OCI-LY1 (cell line): ENCODE results near the gene VSIG10.
A peak's percentile ranks its signal among the peaks of the same experiment; 100 is the strongest.

Experiments
- H2AFZ ChIP-seq: fragments of 200-600 bp; sonication (generic), shearing (Covaris generic); 2 replicates; pipeline ENCODE4 v1.6.0; 2014; ENCODE audit warnings: antibody characterized with exemption, mild to moderate bottlenecking, low read length
- H3F3A ChIP-seq: fragments of 200-600 bp; sonication (generic), shearing (Covaris generic); 2 replicates; pipeline ENCODE4 v1.6.0; 2014; ENCODE audit warnings: mild to moderate bottlenecking, antibody characterized with exemption, low read length, moderate library complexity; ENCODE audit not compliant: insufficient read depth
- H3K27ac ChIP-seq: fragments of 200-600 bp; sonication (generic); 2 replicates; pipeline ENCODE4 v1.5.1; 2014; ENCODE audit warnings: low read length, mixed run types, mild to moderate bottlenecking, low read depth; ENCODE audit not compliant: poor library complexity, severe bottlenecking
- H3K27me3 ChIP-seq: fragments of 200-600 bp; sonication (generic); 2 replicates; pipeline ENCODE4 v1.6.0; 2014; ENCODE audit warnings: antibody characterized with exemption, mild to moderate bottlenecking, low read length, moderate library complexity; ENCODE audit not compliant: insufficient read depth
- H3K36me3 ChIP-seq: fragments of 200-600 bp; sonication (generic); 2 replicates; pipeline ENCODE4 v1.6.1; 2014; ENCODE audit warnings: mild to moderate bottlenecking, antibody characterized with exemption, low read length, moderate library complexity, mixed read lengths; ENCODE audit not compliant: insufficient read depth
- H3K4me1 ChIP-seq: fragments of 200-600 bp; sonication (generic); 2 replicates; pipeline ENCODE4 v1.5.1; 2014; ENCODE audit warnings: mild to moderate bottlenecking, low read length, moderate library complexity; ENCODE audit not compliant: insufficient read depth, severe bottlenecking
- H3K4me2 ChIP-seq: fragments of 200-600 bp; sonication (generic), shearing (Covaris generic); 2 replicates; pipeline ENCODE4 v1.6.1; 2014; ENCODE audit warnings: low read length
- H3K4me3 ChIP-seq: fragments of 200-600 bp; sonication (generic); 2 replicates; pipeline ENCODE4 v1.5.1; 2014; ENCODE audit warnings: low read length, low read depth, mild to moderate bottlenecking, mixed read lengths; ENCODE audit not compliant: poor library complexity, severe bottlenecking
- H3K79me2 ChIP-seq: fragments of 200-600 bp; shearing (Covaris generic); 2 replicates; pipeline ENCODE4 v1.6.1; 2016; ENCODE audit warnings: mixed run types, low read length, mixed read lengths; ENCODE audit not compliant: insufficient read depth
- H3K9ac ChIP-seq: fragments of 200-600 bp; sonication (generic), shearing (Covaris generic); 2 replicates; pipeline ENCODE4 v1.6.1; 2014; ENCODE audit warnings: mild to moderate bottlenecking, low read length, mixed read lengths
- H3K9me2 ChIP-seq: fragments of 200-600 bp; sonication (generic), shearing (Covaris generic); 2 replicates; pipeline ENCODE4 v1.6.1; 2014; ENCODE audit warnings: low read depth, mild to moderate bottlenecking, low read length, mixed read lengths
- H3K9me3 ChIP-seq: fragments of 200-600 bp; shearing (Covaris generic); 2 replicates; pipeline ENCODE4 v1.6.1; 2014; ENCODE audit warnings: low read length, mixed read lengths
- H4K20me1 ChIP-seq: fragments of 200-600 bp; sonication (generic), shearing (Covaris generic); 2 replicates; pipeline ENCODE4 v1.6.0; 2016; ENCODE audit warnings: mild to moderate bottlenecking, low read length; ENCODE audit not compliant: insufficient read depth
- EZH2 ChIP-seq: fragments of 200-600 bp; sonication (generic), shearing (Covaris generic); IDR thresholded peaks from 2 replicates; pipeline ENCODE4 v1.8.0; 2017; ENCODE audit warnings: borderline replicate concordance, mixed run types, mild to moderate bottlenecking, antibody characterized with exemption, low read length, moderate library complexity, mixed read lengths
- TF ChIP-seq, protein P1 (sequence below): fragments of 200-600 bp; sonication (generic), shearing (Covaris generic); IDR thresholded peaks from 2 replicates; pipeline ENCODE4 v1.5.1; 2017; ENCODE audit warnings: mild to moderate bottlenecking, antibody characterized with exemption, low read length, moderate library complexity, mixed read lengths

The VSIG10 gene

DNA sequence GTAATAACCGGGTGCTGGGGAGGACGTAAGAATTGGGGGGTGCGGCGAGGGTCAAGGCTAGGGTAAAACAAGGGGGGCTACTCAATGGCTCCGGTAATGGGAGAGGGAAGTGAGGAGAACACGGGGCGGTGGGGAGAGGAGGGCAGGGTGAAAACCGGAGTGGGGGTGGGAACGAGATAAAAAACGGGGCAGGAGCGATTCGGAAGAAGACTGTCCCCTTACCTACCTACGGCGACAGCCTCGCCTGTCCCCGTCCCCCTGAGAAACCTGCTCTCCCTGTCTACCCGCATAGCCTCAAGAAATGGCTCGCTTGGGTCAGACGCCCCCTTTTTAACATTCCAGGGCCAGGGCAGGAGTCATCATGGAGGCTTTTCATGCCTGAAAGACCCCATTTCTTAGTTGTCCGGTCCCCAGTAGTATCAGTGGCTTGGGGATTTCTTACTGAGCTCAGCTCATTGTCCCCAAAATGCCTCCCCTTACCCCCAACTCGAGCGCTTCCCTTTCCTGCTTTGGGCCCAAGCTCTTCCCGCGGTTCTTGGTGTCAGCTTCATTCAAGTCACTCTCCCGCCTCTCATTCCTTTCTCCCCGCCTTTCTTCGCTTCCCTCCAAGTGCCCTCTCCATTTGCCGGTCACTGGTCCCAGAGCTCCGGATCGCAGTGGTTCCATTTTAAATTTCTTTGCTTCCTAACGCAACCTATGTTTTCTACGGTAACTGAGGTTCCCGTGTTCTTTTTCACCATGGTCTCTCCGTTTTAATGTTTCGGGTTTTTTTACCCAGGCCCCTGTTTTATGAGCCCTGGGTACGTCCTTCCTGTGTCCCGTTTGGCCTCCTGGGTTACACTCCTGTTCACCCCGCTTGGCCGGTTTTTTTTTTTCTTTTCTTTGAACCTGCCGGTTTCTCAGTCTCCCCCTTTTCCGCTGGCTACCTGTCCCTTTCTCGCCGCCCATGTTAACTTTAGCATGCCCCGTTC lies 41.7 kb downstream of the VSIG10 start:
- Histone ChIP-seq H3F3A (0 out of 2 replicates have a peak, but pooled peaks cover 4% of the 10 kb centered on the region), H3K9ac (peak overlapping the region; percentile 81), H3K9me3 (no peaks in the 10 kb centered on the region), H3K9me2 (no peaks in the 10 kb centered on the region), H3K36me3 (no peaks in the 10 kb centered on the region), H3K27me3 (peaks cover 4% of the 10 kb centered on the region; the same call in 1 of the 2 replicates), H3K4me2 (peak overlapping the region; percentile 86), H3K4me3 (peak overlapping the region; percentile 80), H2AFZ (no peak overlapping the region; the same call in 1 of the 2 replicates), H3K79me2 (no peaks in the 10 kb centered on the region), H4K20me1 (no peaks in the 10 kb centered on the region), H3K27ac (no peak overlapping the region), H3K4me1 (peaks cover 20% of the 10 kb centered on the region)
- TF ChIP-seq, protein P1, sequence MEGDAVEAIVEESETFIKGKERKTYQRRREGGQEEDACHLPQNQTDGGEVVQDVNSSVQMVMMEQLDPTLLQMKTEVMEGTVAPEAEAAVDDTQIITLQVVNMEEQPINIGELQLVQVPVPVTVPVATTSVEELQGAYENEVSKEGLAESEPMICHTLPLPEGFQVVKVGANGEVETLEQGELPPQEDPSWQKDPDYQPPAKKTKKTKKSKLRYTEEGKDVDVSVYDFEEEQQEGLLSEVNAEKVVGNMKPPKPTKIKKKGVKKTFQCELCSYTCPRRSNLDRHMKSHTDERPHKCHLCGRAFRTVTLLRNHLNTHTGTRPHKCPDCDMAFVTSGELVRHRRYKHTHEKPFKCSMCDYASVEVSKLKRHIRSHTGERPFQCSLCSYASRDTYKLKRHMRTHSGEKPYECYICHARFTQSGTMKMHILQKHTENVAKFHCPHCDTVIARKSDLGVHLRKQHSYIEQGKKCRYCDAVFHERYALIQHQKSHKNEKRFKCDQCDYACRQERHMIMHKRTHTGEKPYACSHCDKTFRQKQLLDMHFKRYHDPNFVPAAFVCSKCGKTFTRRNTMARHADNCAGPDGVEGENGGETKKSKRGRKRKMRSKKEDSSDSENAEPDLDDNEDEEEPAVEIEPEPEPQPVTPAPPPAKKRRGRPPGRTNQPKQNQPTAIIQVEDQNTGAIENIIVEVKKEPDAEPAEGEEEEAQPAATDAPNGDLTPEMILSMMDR = no peak
- no peak for TF ChIP-seq EZH2

DNA sequence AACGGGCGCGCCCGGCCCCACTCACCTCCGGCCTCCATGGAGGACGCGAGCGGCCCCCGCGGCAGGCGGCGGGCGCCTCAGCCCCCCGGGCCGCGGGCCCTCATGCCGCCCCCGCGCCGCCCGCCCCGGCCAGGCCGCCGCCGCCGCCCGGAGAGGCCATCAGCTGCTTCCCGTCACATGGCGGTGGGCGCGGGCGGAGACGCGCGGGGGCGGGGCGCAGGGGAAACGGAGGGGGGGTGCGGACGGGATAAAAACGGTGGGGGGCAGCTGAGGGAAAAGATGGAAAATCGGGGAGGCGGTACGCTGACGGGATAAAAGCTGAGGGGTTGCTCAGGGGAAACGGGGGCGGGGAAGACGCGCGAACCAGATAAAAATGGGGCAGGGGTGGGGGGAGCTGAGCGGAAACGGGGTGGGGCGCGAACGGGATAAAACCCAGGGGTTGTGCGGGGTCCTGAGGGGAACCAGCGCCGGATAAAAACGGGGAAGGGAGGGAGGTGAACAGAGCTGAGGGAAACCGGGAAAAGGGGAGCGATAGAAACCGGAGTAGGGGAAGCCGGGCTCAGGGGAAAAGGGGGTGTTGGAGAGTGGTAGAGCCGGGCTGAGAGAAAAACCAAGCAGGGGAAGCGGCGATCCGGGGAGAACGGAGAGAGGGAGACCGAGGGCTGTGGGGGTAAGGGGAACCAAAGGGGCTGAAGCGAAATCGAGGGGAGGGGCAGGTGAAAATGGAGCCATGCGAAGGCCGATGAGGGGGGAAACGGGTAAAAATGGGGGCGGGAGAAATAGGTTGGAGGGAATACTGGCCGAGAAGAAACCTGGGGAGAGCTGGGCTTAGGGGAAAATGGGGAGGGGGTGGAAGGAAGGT lies 42.6 kb downstream of the VSIG10 start, which contains the start of gene WSB2:
TSS of gene WSB2 (minus strand) at position 169 of the 862 bp plus-strand sequence. CDS start at position 38, 131 bp downstream.
- Histone ChIP-seq H3K36me3 (no peaks in the 10 kb centered on the region), H3K79me2 (no peaks in the 10 kb centered on the region), H3K4me1 (peaks cover 20% of the 10 kb centered on the region), H3K9me3 (no peaks in the 10 kb centered on the region), H2AFZ (peak within 1 kb of the TSS; percentile 81), H3K9me2 (no peaks in the 10 kb centered on the region), H3K27ac (no peak within 1 kb of the TSS), H4K20me1 (no peaks in the 10 kb centered on the region), H3K27me3 (peaks cover 4% of the 10 kb centered on the region; the same call in 1 of the 2 replicates), H3K4me2 (peak within 1 kb of the TSS; percentile 90), H3K4me3 (peak within 1 kb of the TSS; percentile 80), H3K9ac (peak within 1 kb of the TSS; percentile 81), H3F3A (0 out of 2 replicates have a peak, but pooled peaks cover 4% of the 10 kb centered on the region)
- TF ChIP-seq EZH2 = no peak
- TF ChIP-seq, protein P1 = no peak

DNA sequence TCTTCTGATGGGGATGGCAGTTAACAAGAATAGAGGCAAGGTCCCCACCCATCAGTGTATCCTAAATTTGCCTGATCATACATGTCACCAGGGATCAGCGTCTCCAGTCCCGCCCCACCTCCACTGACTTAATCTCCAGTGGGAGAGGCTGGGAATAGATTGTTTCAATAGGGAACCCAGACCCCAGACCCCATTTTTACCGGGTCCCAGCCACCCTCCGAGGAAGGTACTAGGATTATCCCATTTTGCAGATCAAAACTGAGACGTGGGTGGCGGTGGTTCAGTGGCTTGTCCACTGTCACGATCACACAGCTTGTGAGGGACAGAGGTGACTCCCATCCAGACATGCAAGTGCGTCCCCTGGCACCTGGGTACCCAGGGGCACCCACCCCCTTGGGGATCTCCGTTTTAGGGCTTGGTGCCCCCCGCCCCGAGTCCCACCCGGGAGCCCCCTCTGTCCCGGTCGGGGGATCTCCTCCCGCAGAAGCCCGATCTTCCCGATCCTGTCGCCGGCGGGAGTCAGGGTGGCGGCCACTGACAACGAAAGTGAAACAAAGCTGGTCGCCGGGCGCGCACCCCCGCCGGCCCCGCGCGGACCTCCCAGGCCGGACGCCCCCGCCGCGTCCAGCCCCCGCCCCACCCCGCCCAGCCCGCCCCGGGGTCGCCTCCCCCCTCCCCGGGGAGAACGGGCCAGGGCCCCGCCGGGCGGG lies 43.4 kb downstream of the VSIG10 start:
- Histone ChIP-seq H3K27ac (no peak overlapping the region), H3K9ac (peak overlapping the region; percentile 72), H3F3A (0 out of 2 replicates have a peak, but pooled peaks cover 4% of the 10 kb centered on the region)

More for the DNA sequence above, 43.4 kb downstream of the VSIG10 start:
- Histone ChIP-seq H3K79me2 (no peaks in the 10 kb centered on the region), H3K9me3 (no peaks in the 10 kb centered on the region), H3K4me2 (peak overlapping the region; percentile 90), H3K4me1 (peaks cover 20% of the 10 kb centered on the region), H3K4me3 (peak overlapping the region; percentile 69), H2AFZ (no peak overlapping the region), H3K36me3 (no peaks in the 10 kb centered on the region), H3K27me3 (peaks cover 4% of the 10 kb centered on the region; the same call in 1 of the 2 replicates), H4K20me1 (no peaks in the 10 kb centered on the region), H3K9me2 (no peaks in the 10 kb centered on the region)
- TF ChIP-seq, protein P1 = no peak
- TF ChIP-seq EZH2 = no peak
